IPS-18a (cell line): ENCODE measurements around the gene TRMT44.

ENCODE experiments used
- H3K27ac ChIP-seq: one replicate; pipeline ENCODE4 v1.5.1; 2013; ENCODE audit warnings: low read length
- H3K27me3 ChIP-seq: one replicate; pipeline ENCODE4 v1.6.1; 2013; ENCODE audit warnings: mild to moderate bottlenecking, low read length; ENCODE audit not compliant: control insufficient read depth, insufficient read depth
- H3K36me3 ChIP-seq: one replicate; pipeline ENCODE4 v1.6.1; 2013; ENCODE audit warnings: low read depth, low read length; ENCODE audit not compliant: control insufficient read depth
- H3K4me1 ChIP-seq: one replicate; pipeline ENCODE4 v1.6.1; 2013; ENCODE audit warnings: low read depth, low read length; ENCODE audit not compliant: control insufficient read depth
- H3K4me3 ChIP-seq: one replicate; pipeline ENCODE4 v1.5.1; 2013; ENCODE audit warnings: low read length
- H3K9ac ChIP-seq: one replicate; pipeline ENCODE4 v1.6.1; 2013; ENCODE audit warnings: mild to moderate bottlenecking, low read length, moderate library complexity
- H3K9me3 ChIP-seq: one replicate; pipeline ENCODE4 v1.6.1; 2013; ENCODE audit warnings: low read depth, low read length; ENCODE audit not compliant: control insufficient read depth

Gene TRMT44

GRCh38 chr4:8439914-8440491, 574 bp upstream of the TRMT44 start:
- Histone ChIP-seq H3K9me3 (no peaks in the 10 kb centered on the region), H3K36me3 (no peaks in the 10 kb centered on the region), H3K4me1 (peaks cover 11% of the 10 kb centered on the region), H3K4me3 (peak overlapping the region; percentile 70), H3K27me3 (no peaks in the 10 kb centered on the region), H3K27ac (peak overlapping the region; percentile 58), H3K9ac (peak overlapping the region; percentile 46)

- peak overlapping the region; percentile 66 for H3K9ac ChIP-seq
- no peak overlapping the region for H3K27ac ChIP-seq
- no peaks in the 10 kb centered on the region for H3K9me3 ChIP-seq
- no peaks in the 10 kb centered on the region for H3K27me3 ChIP-seq
- no peaks in the 10 kb centered on the region for H3K36me3 ChIP-seq
- H3K4me3 ChIP-seq, result peak overlapping the region; percentile 70
- H3K4me1 ChIP-seq, result peaks cover 11% of the 10 kb centered on the region
Measured at GRCh38 chr4:8441499-8442091, 1.0 kb downstream of the TRMT44 start.

- Histone ChIP-seq H3K9ac (no peak overlapping the region), H3K36me3 (no peaks in the 10 kb centered on the region), H3K4me3 (no peak overlapping the region), H3K9me3 (no peaks in the 10 kb centered on the region), H3K27ac (no peak overlapping the region), H3K27me3 (no peaks in the 10 kb centered on the region), H3K4me1 (peaks cover 5% of the 10 kb centered on the region)
Measured at GRCh38 chr4:8442596-8443358, 2.2 kb downstream of the TRMT44 start.

- no peaks in the 10 kb centered on the region for H3K4me1 ChIP-seq
- no peak overlapping the region for H3K9ac ChIP-seq
- no peak overlapping the region for H3K27ac ChIP-seq
- H3K9me3 ChIP-seq, result no peaks in the 10 kb centered on the region
- no peak overlapping the region for H3K4me3 ChIP-seq
- H3K36me3 ChIP-seq, result no peaks in the 10 kb centered on the region
- H3K27me3 ChIP-seq, result no peaks in the 10 kb centered on the region
Measured at GRCh38 chr4:8443801-8444200, 3.2 kb downstream of the TRMT44 start.

GRCh38 chr4:8446122-8446521, 5.5 kb downstream of the TRMT44 start:
- Histone ChIP-seq H3K9me3 (no peaks in the 10 kb centered on the region), H3K9ac (no peak overlapping the region), H3K27ac (no peak overlapping the region), H3K27me3 (no peaks in the 10 kb centered on the region), H3K4me1 (no peaks in the 10 kb centered on the region), H3K36me3 (peaks cover under 1% of the 10 kb centered on the region), H3K4me3 (no peak overlapping the region)

GRCh38 chr4:8451440-8452182, 11.0 kb downstream of the TRMT44 start:
- Histone ChIP-seq H3K4me3 (no peak overlapping the region), H3K9ac (no peak overlapping the region), H3K27me3 (no peaks in the 10 kb centered on the region), H3K36me3 (peaks cover 45% of the 10 kb centered on the region), H3K4me1 (no peaks in the 10 kb centered on the region), H3K9me3 (no peaks in the 10 kb centered on the region), H3K27ac (no peak overlapping the region)

- Histone ChIP-seq H3K36me3 (peaks cover 53% of the 10 kb centered on the region), H3K9ac (no peak overlapping the region)
Measured at GRCh38 chr4:8453957-8454356, 13.4 kb downstream of the TRMT44 start.

GRCh38 chr4:8457646-8458252, 17.2 kb downstream of the TRMT44 start:
- H3K27ac ChIP-seq, result no peak overlapping the region
- no peaks in the 10 kb centered on the region for H3K4me1 ChIP-seq
- H3K36me3 ChIP-seq, result peaks cover 42% of the 10 kb centered on the region
- H3K9ac ChIP-seq, result no peak overlapping the region
- no peak overlapping the region for H3K4me3 ChIP-seq
- H3K9me3 ChIP-seq, result no peaks in the 10 kb centered on the region
- no peaks in the 10 kb centered on the region for H3K27me3 ChIP-seq

More at GRCh38 chr4:8453957-8454356, 13.4 kb downstream of the TRMT44 start:
- Histone ChIP-seq H3K4me3 (no peak overlapping the region), H3K27me3 (no peaks in the 10 kb centered on the region), H3K27ac (no peak overlapping the region), H3K4me1 (no peaks in the 10 kb centered on the region), H3K9me3 (no peaks in the 10 kb centered on the region)

GRCh38 chr4:8459867-8460445, 19.4 kb downstream of the TRMT44 start:
- Histone ChIP-seq H3K27me3 (no peaks in the 10 kb centered on the region), H3K36me3 (peaks cover 27% of the 10 kb centered on the region), H3K4me3 (no peak overlapping the region), H3K9me3 (no peaks in the 10 kb centered on the region), H3K9ac (no peak overlapping the region), H3K4me1 (no peaks in the 10 kb centered on the region), H3K27ac (no peak overlapping the region)

GRCh38 chr4:8461086-8461485, 20.5 kb downstream of the TRMT44 start:
- peaks cover 32% of the 10 kb centered on the region for H3K36me3 ChIP-seq
- H3K9ac ChIP-seq, result no peak overlapping the region
- no peaks in the 10 kb centered on the region for H3K9me3 ChIP-seq
- no peaks in the 10 kb centered on the region for H3K4me1 ChIP-seq
- H3K27me3 ChIP-seq, result no peaks in the 10 kb centered on the region
- no peak overlapping the region for H3K27ac ChIP-seq
- H3K4me3 ChIP-seq, result no peak overlapping the region

- Histone ChIP-seq H3K36me3 (peaks cover 27% of the 10 kb centered on the region), H3K9me3 (no peaks in the 10 kb centered on the region), H3K9ac (no peak overlapping the region), H3K27me3 (no peaks in the 10 kb centered on the region), H3K4me1 (no peaks in the 10 kb centered on the region), H3K27ac (no peak overlapping the region), H3K4me3 (no peak overlapping the region)
Measured at GRCh38 chr4:8461616-8462015, 21.0 kb downstream of the TRMT44 start.
